ENCODE results near the gene BLOC1S1.

Gene BLOC1S1

GRCh38 chr12:55703901-55704761 is 11.7 kb upstream of the BLOC1S1 start:
- TF ChIP-seq TEAD4 (IDR thresholded peaks at IDR 0.05) (no peak), EP300 (IDR thresholded peaks at IDR 0.05; ENCODE audit: borderline replicate concordance) (no peak), NFIC (IDR thresholded peaks at IDR 0.05) (no peak), TCF12 (IDR thresholded peaks at IDR 0.05; ENCODE audit: low read depth) (no peak)

GRCh38 chr12:55704824-55705718 is 10.8 kb upstream of the BLOC1S1 start:
- TF ChIP-seq USF1 (IDR thresholded peaks at IDR 0.05) (no peak), TCF12 (IDR thresholded peaks at IDR 0.05; ENCODE audit: low read depth) (no peak), ZBTB7A (IDR thresholded peaks at IDR 0.05; ENCODE audit: low read depth) (no peak), MAX (IDR thresholded peaks at IDR 0.05) (no peak), REST (IDR thresholded peaks at IDR 0.05; ENCODE audit: low read depth) (no peak), NFIC (IDR thresholded peaks at IDR 0.05) (no peak), TAF1 (IDR thresholded peaks at IDR 0.05; ENCODE audit: low read depth) (no peak), CREB1 (IDR thresholded peaks at IDR 0.05; ENCODE audit: low read depth) (no peak), RAD21 (IDR thresholded peaks at IDR 0.05; ENCODE audit: low read depth) (no peak), YY1 (IDR thresholded peaks at IDR 0.05; ENCODE audit: low read depth) (no peak), CEBPB (IDR thresholded peaks at IDR 0.05) (no peak), EP300 (IDR thresholded peaks at IDR 0.05; ENCODE audit: borderline replicate concordance) (no peak)

GRCh38 chr12:55705782-55706402 is 10.0 kb upstream of the BLOC1S1 start:
- TF ChIP-seq RAD21 (IDR thresholded peaks at IDR 0.05; ENCODE audit: low read depth) (peak; percentile 32; the same call in 1 of the 2 replicates), TEAD4 (IDR thresholded peaks at IDR 0.05) (no peak)

GRCh38 chr12:55706568-55707218 is 9.2 kb upstream of the BLOC1S1 start:
- TF ChIP-seq FOXM1 (IDR thresholded peaks at IDR 0.05; ENCODE audit: borderline replicate concordance, low read depth) (no peak), REST (IDR thresholded peaks at IDR 0.05; ENCODE audit: low read depth) (no peak), CREB1 (IDR thresholded peaks at IDR 0.05; ENCODE audit: low read depth) (no peak), NFIC (IDR thresholded peaks at IDR 0.05) (no peak), ZBTB7A (IDR thresholded peaks at IDR 0.05; ENCODE audit: low read depth) (no peak), CEBPB (IDR thresholded peaks at IDR 0.05) (no peak), EP300 (IDR thresholded peaks at IDR 0.05; ENCODE audit: borderline replicate concordance) (no peak), EGR1 (IDR thresholded peaks at IDR 0.05) (no peak), YY1 (IDR thresholded peaks at IDR 0.05; ENCODE audit: low read depth) (no peak), USF1 (IDR thresholded peaks at IDR 0.05) (no peak), TCF12 (IDR thresholded peaks at IDR 0.05; ENCODE audit: low read depth) (no peak), TAF1 (IDR thresholded peaks at IDR 0.05; ENCODE audit: low read depth) (no peak), TEAD4 (IDR thresholded peaks at IDR 0.05) (no peak), RAD21 (IDR thresholded peaks at IDR 0.05; ENCODE audit: low read depth) (no peak)

- TF ChIP-seq TAF1 (IDR thresholded peaks at IDR 0.05; ENCODE audit: low read depth) (no peak), CEBPB (IDR thresholded peaks at IDR 0.05) (peak; percentile 70; the same call in 1 of the 2 replicates)
These were observed 8.6 kb upstream of the BLOC1S1 start for GRCh38 chr12:55707219-55707671.

Measured in Ishikawa (cell line).